IPS DF 6.9 (cell line): ENCODE results near the gene FGD1.
"Not testable (repeated sequence)": the region's sequence is repeated elsewhere in the genome, so short reads cannot be mapped to it uniquely, and the experiment has no call there.

ENCODE experiments used
- DNase-seq: peaks from one replicate; pipeline ENCODE4 v3.0.0-alpha.2; 2013; ENCODE audit warnings: low read depth, low spot score
- H3K27ac ChIP-seq: one replicate; pipeline ENCODE4 v1.5.1; 2013; ENCODE audit warnings: low read length, control low read depth
- H3K27me3 ChIP-seq: 2 replicates; pipeline ENCODE4 v1.6.1; 2013; ENCODE audit warnings: mild to moderate bottlenecking, low read length; ENCODE audit not compliant: control insufficient read depth, insufficient read depth
- H3K36me3 ChIP-seq: 2 replicates; pipeline ENCODE4 v1.6.1; 2013; ENCODE audit warnings: low read length; ENCODE audit not compliant: control insufficient read depth, insufficient read depth
- H3K4me1 ChIP-seq: 2 replicates; pipeline ENCODE4 v1.6.1; 2013; ENCODE audit warnings: low read length; ENCODE audit not compliant: control insufficient read depth, insufficient read depth
- H3K4me3 ChIP-seq: 2 replicates; pipeline ENCODE4 v1.5.1; 2013; ENCODE audit warnings: mild to moderate bottlenecking, low read length
- H3K9me3 ChIP-seq: 2 replicates; pipeline ENCODE4 v1.6.1; 2013; ENCODE audit warnings: low read length, inconsistent platforms; ENCODE audit not compliant: control insufficient read depth, insufficient read depth
- WGBS: extraction: QIAGEN DNeasy Blood & Tissue Kit; methylation state at CpG from one replicate; pipeline ENCODE4 v1.1.7; 2013; ENCODE audit warnings: mixed read lengths, missing lambda C conversion rate; ENCODE audit not compliant: insufficient read length, insufficient coverage; 5-methylcytosine and 5-hydroxymethylcytosine counted together

FGD1 gene

GRCh38 chrX:54494989-54495813 lies 833 bp downstream of the FGD1 start:
- no peak for DNase-seq
- Histone ChIP-seq H3K4me3 (peak overlapping the region; percentile 72; the same call in 1 of the 2 replicates), H3K27ac (no peak overlapping the region), H3K27me3 (no peaks in the 10 kb centered on the region), H3K4me1 (peaks cover 3% of the 10 kb centered on the region; the same call in 1 of the 2 replicates), H3K9me3 (no peaks in the 10 kb centered on the region), H3K36me3 (no peaks in the 10 kb centered on the region; the same call in 1 of the 2 replicates)
- no CpG with 5 or more reads among the region's 86 CpGs for WGBS

DNA sequence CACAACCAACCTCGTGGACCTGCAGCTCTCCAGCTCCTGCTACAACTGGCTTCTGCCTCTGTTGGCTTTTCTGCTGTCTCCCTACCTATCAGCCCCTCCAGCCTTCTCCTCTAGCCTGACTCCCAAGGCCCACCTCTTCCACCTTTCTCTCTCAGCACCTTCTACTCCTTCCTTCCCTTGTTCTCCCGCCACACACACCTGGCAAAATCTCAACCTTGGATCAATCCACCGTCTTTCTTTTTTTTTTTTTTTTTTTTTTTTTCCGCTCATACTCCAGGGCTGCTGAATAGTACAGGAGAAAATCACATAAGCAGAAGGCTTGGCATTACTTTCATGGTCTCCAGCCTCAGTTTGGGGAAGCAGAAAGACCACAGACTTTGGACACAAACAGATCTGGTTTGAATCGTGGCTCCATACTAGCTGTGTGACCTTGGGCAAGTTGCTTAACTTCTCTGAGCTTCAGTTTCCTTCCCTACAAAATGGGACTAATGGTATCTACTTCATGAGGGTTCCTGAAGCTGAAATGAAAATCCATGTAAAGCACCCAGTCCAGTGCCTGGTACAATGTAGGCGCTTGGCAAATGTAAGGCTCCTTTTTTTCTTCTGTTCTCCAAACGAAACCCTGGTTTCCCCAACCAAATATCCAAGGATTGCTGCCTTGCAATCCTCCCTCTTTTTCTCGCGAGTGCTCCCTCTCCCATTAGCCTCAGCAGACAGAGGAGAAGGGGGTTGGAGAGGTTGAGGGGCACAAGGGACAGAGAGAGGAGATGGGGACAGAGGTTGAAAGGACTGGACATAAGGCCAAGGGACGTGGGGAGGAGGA lies 1.7 kb downstream of the FGD1 start:
- H3K27ac ChIP-seq: no peak overlapping the region
- H3K27me3 ChIP-seq: no peaks in the 10 kb centered on the region
- peaks cover 3% of the 10 kb centered on the region; the same call in 1 of the 2 replicates for H3K4me1 ChIP-seq
- no peak for DNase-seq
- H3K36me3 ChIP-seq: no peaks in the 10 kb centered on the region; the same call in 1 of the 2 replicates
- peak overlapping the region; percentile 72; the same call in 1 of the 2 replicates for H3K4me3 ChIP-seq
- no CpG with 5 or more reads among the region's 10 CpGs for WGBS
- H3K9me3 ChIP-seq: no peaks in the 10 kb centered on the region

GRCh38 chrX:54492340-54492739 lies 3.7 kb downstream of the FGD1 start:
- H3K4me1 ChIP-seq: peaks cover 3% of the 10 kb centered on the region; the same call in 1 of the 2 replicates
- no CpG with 5 or more reads among the region's 6 CpGs for WGBS
- no peaks in the 10 kb centered on the region; the same call in 1 of the 2 replicates for H3K36me3 ChIP-seq
- H3K9me3 ChIP-seq: no peaks in the 10 kb centered on the region
- no peaks in the 10 kb centered on the region for H3K27me3 ChIP-seq
- no peak overlapping the region for H3K27ac ChIP-seq
- DNase-seq: no peak
- H3K4me3 ChIP-seq: no peak overlapping the region

- H3K4me3 ChIP-seq, H3K4me1 ChIP-seq, DNase-seq, H3K9me3 ChIP-seq, H3K27me3 ChIP-seq, H3K27ac ChIP-seq, H3K36me3 ChIP-seq: not testable (repeated sequence)
- WGBS: no CpG with 5 or more reads among the region's 5 CpGs
Measured at GRCh38 chrX:54489819-54490218, 6.2 kb downstream of the FGD1 start.

GRCh38 chrX:54484666-54485065 lies 11.4 kb downstream of the FGD1 start:
- Histone ChIP-seq H3K27me3 (no peaks in the 10 kb centered on the region), H3K27ac (no peak overlapping the region), H3K9me3 (no peaks in the 10 kb centered on the region), H3K4me3 (no peak overlapping the region), H3K36me3 (no peaks in the 10 kb centered on the region), H3K4me1 (peaks cover 9% of the 10 kb centered on the region)
- WGBS: no CpG with 5 or more reads among the region's 3 CpGs
- DNase-seq: no peak

GRCh38 chrX:54483946-54484345 lies 12.1 kb downstream of the FGD1 start:
- DNase-seq: no peak
- Histone ChIP-seq H3K27ac (no peak overlapping the region), H3K9me3 (no peaks in the 10 kb centered on the region), H3K36me3 (no peaks in the 10 kb centered on the region), H3K4me1 (peaks cover 9% of the 10 kb centered on the region), H3K27me3 (no peaks in the 10 kb centered on the region), H3K4me3 (no peak overlapping the region)
- WGBS: no CpG with 5 or more reads among the region's 9 CpGs

DNA sequence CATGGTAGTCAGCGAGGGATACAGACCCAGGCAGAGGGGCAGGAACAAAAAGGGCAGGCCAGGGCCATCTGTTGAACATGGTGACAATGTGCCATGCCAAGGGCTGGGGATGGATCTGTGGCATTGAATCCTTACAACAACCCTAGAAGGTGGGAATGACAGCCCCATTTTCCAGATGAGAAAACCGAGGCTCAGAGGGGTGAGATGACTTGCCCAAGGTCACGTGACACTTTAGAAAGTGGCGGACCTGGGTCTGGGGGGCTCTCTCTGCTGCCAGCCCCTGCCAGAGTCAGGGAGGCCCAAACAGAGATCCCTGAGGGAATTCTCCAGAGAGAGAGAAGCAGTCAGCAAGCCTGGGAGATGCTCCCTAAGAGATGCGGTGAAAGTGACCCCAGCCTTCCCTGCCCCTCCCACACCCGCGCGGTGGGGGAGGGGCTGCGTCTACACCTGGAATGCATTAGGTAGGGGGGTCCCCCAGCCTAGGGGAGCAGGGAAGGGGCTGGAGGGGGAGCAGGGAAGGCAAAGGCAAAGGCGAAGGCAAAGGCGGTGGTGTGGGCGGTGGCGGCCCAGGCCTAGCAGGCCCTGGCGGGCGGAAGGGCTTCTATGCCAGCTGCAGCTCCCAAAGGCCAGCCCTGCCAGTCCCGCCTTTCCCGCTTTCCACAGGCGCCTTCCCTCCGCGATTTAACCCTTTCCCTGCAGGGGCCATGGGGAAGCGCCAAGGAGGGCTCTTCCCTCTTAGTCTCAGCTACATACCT lies 13.0 kb downstream of the FGD1 start:
- no peaks in the 10 kb centered on the region for H3K27me3 ChIP-seq
- H3K4me3 ChIP-seq: no peak overlapping the region
- DNase-seq: no peak
- H3K9me3 ChIP-seq: no peaks in the 10 kb centered on the region
- no CpG with 5 or more reads among the region's 21 CpGs for WGBS
- H3K27ac ChIP-seq: no peak overlapping the region
- H3K4me1 ChIP-seq: peaks cover 9% of the 10 kb centered on the region
- no peaks in the 10 kb centered on the region for H3K36me3 ChIP-seq

DNA sequence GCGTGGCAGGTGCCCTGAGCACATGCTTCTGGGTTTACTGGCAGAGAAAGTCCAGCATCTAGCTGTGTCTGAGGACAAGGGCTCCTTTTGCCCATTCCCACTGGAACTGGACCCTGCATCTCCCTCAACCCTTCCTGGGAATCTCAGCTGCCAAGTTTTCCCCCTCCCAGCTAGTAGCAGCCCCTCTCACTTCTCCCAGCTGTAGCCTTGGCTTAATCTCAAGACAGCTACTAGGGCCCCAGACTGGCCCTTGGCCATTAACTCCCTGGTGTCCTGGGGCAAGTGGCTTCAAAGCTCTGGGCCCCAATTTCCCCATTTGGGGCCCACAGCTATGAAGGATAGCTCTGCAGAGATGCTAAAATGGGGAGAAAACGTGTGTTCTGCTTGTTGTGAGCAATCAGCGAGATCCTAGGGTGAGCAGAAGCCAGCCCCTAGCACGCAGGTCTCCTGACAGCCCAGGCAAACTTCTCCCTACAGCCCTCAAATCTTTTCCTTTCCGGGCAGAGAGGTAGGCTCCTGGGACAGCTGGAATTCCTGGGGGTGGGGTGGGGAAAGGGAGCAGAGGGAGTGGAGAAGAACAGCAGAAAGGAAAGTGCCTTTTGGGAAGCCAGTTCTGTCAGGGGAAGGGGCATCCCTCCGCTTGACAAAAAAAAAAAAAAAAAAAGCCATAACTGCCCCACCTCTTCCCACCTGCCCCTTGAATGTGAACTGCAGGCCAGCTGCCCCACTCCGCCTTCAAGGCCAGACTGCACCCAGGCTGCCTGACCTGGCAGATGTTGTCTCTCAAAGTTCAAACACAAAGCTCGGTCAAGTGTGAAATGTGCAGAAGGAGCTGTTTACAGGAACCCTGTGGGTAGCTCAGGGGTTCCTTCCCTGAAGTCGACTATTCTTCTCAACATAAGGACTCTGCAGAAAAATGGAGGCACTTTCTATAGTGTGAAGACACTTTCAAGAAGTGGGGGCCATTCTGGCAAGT lies 16.6 kb downstream of the FGD1 start:
- Histone ChIP-seq H3K4me3 (no peak overlapping the region), H3K27ac (no peak overlapping the region), H3K9me3 (no peaks in the 10 kb centered on the region), H3K4me1 (peaks cover 6% of the 10 kb centered on the region), H3K36me3 (no peaks in the 10 kb centered on the region), H3K27me3 (no peaks in the 10 kb centered on the region)
- WGBS: no CpG with 5 or more reads among the region's 9 CpGs
- no peak for DNase-seq

DNA sequence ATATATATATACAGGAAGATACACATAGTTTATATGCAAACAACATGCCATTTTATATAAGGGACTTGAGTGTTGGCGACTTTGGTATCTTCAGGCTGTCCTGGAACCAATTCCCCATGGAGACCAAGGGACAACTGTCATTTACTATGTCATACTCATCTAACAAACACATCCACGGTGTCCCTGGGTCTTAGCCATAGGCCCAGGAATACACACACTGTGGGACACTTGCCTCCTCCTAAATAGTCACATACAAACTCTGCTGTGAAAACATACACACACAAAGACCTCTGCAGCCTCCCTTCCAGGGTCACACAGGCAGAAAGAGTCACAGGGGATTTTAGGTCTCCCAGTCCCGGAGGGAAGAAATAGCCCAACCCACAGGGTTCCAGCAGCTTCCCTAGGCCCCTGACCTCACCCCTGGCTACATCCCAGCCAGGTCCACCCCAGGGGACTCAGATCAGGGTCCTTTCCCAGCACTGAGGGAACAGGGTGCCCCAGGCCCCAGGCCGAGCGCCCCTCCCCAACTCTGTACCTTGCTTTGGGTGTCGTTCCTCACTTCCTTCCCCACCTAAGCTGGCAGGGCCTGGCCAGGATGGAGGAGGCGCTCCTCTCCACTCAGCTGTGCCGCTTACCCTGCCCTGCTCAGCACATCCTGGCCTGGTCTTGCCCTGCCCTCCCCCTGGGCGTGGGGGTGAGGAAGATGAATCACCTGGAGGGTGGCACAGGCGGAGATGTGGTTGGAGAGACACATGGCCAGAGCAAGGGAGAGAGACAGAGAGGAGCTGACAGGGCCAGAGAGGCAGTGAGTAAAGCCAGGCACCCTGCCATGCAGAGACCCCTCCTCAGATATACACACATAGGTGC lies 21.8 kb downstream of the FGD1 start:
- WGBS: no CpG with 5 or more reads among the region's 10 CpGs

More for the DNA sequence above, 21.8 kb downstream of the FGD1 start:
- H3K27ac ChIP-seq: no peak overlapping the region
- H3K36me3 ChIP-seq: peaks cover 4% of the 10 kb centered on the region; the same call in 1 of the 2 replicates
- H3K9me3 ChIP-seq: no peaks in the 10 kb centered on the region
- no peak overlapping the region for H3K4me3 ChIP-seq
- no peaks in the 10 kb centered on the region for H3K27me3 ChIP-seq
- DNase-seq: no peak
- no peaks in the 10 kb centered on the region; the same call in 1 of the 2 replicates for H3K4me1 ChIP-seq
